Mesodermal cell (in vitro differentiated cells): ENCODE data around the gene TMEM255A.

ENCODE experiments used
- H3K27ac ChIP-seq: 2 replicates; pipeline ENCODE4 v1.7.0; 2013; ENCODE audit warnings: mild to moderate bottlenecking, low read depth, low read length, moderate library complexity; ENCODE audit not compliant: severe bottlenecking
- H3K36me3 ChIP-seq: 2 replicates; pipeline ENCODE4 v1.7.1; 2013; ENCODE audit warnings: mild to moderate bottlenecking, low read length, moderate library complexity; ENCODE audit not compliant: control insufficient read depth, insufficient read depth
- H3K4me1 ChIP-seq: one replicate; pipeline ENCODE4 v1.7.1; 2013; ENCODE audit warnings: mild to moderate bottlenecking, low read length; ENCODE audit not compliant: insufficient read depth, control insufficient read depth, poor library complexity, severe bottlenecking
- H3K4me3 ChIP-seq: 2 replicates; pipeline ENCODE4 v1.7.0; 2013; ENCODE audit warnings: low read length, control low read depth, mild to moderate bottlenecking; ENCODE audit not compliant: insufficient read depth, poor library complexity, severe bottlenecking; ENCODE audit errors: extremely low read depth
- H3K9me3 ChIP-seq: 2 replicates; pipeline ENCODE4 v1.7.1; 2013; ENCODE audit warnings: mild to moderate bottlenecking, low read length, moderate library complexity; ENCODE audit not compliant: control insufficient read depth
- WGBS, 2 experiments: methylation state at CpG; one replicate each; pipeline ENCODE4 v1.1.5; 2013; ENCODE audit warnings: missing lambda C conversion rate in 2 of 2; ENCODE audit not compliant: insufficient coverage in 2 of 2; 5-methylcytosine and 5-hydroxymethylcytosine counted together

Gene TMEM255A

GRCh38 chrX:120306630-120307029, 4.6 kb downstream of the TMEM255A start:
- H3K4me3 ChIP-seq: no peak overlapping the region
- 50 to 80% methylated on average over 1 of the region's 2 CpGs for WGBS, 2 experiments
- no peaks in the 10 kb centered on the region for H3K9me3 ChIP-seq
- H3K36me3 ChIP-seq: no peaks in the 10 kb centered on the region
- no peak overlapping the region for H3K27ac ChIP-seq
- H3K4me1 ChIP-seq: peaks cover 6% of the 10 kb centered on the region

GRCh38 chrX:120305531-120306141, 5.6 kb downstream of the TMEM255A start:
- no peaks in the 10 kb centered on the region for H3K36me3 ChIP-seq
- WGBS, 2 experiments: 0 to 8% methylated on average over 1 to 2 of the region's 11 CpGs
- H3K4me3 ChIP-seq: no peak overlapping the region
- peaks cover 6% of the 10 kb centered on the region for H3K4me1 ChIP-seq
- no peaks in the 10 kb centered on the region for H3K9me3 ChIP-seq
- H3K27ac ChIP-seq: no peak overlapping the region

GRCh38 chrX:120304256-120304655, 7.0 kb downstream of the TMEM255A start:
- 81% methylated on average over 4 to 5 of the region's 8 CpGs for WGBS, 2 experiments

GRCh38 chrX:120302434-120302833, 8.8 kb downstream of the TMEM255A start:
- Histone ChIP-seq H3K27ac (no peak overlapping the region), H3K36me3 (no peaks in the 10 kb centered on the region), H3K4me1 (peaks cover 6% of the 10 kb centered on the region), H3K9me3 (no peaks in the 10 kb centered on the region), H3K4me3 (no peak overlapping the region)
- no CpG with 5 or more reads among the region's 4 CpGs for WGBS, 2 experiments

More at GRCh38 chrX:120304256-120304655, 7.0 kb downstream of the TMEM255A start:
- Histone ChIP-seq H3K36me3 (no peaks in the 10 kb centered on the region), H3K4me3 (no peak overlapping the region), H3K27ac (no peak overlapping the region), H3K9me3 (no peaks in the 10 kb centered on the region), H3K4me1 (peaks cover 6% of the 10 kb centered on the region)

GRCh38 chrX:120301960-120302359, 9.3 kb downstream of the TMEM255A start:
- Histone ChIP-seq H3K4me3 (no peak overlapping the region), H3K9me3 (no peaks in the 10 kb centered on the region), H3K4me1 (peaks cover 6% of the 10 kb centered on the region), H3K36me3 (no peaks in the 10 kb centered on the region), H3K27ac (no peak overlapping the region)
- WGBS, 2 experiments: 60 to 80% methylated on average over 1 of the region's 4 CpGs

GRCh38 chrX:120301497-120301896, 9.8 kb downstream of the TMEM255A start:
- peaks cover 6% of the 10 kb centered on the region for H3K4me1 ChIP-seq
- no peak overlapping the region for H3K4me3 ChIP-seq
- H3K27ac ChIP-seq: no peak overlapping the region
- no peaks in the 10 kb centered on the region for H3K9me3 ChIP-seq
- no CpG with 5 or more reads among the region's 2 CpGs for WGBS, 2 experiments
- H3K36me3 ChIP-seq: no peaks in the 10 kb centered on the region

GRCh38 chrX:120299928-120300327, 11.3 kb downstream of the TMEM255A start:
- no peaks in the 10 kb centered on the region for H3K36me3 ChIP-seq
- no peak overlapping the region for H3K4me3 ChIP-seq
- H3K9me3 ChIP-seq: no peaks in the 10 kb centered on the region
- no CpG with 5 or more reads among the region's 2 CpGs for WGBS, 2 experiments
- no peak overlapping the region for H3K27ac ChIP-seq
- peaks cover 6% of the 10 kb centered on the region for H3K4me1 ChIP-seq

- no CpG with 5 or more reads among the region's 1 CpG for WGBS, 2 experiments
- no peaks in the 10 kb centered on the region for H3K9me3 ChIP-seq
- H3K27ac ChIP-seq: no peak overlapping the region
- H3K4me1 ChIP-seq: peaks cover 6% of the 10 kb centered on the region
- H3K36me3 ChIP-seq: no peaks in the 10 kb centered on the region
- no peak overlapping the region for H3K4me3 ChIP-seq
These were observed 13.3 kb downstream of the TMEM255A start for GRCh38 chrX:120297923-120298322.

GRCh38 chrX:120294651-120295050, 16.6 kb downstream of the TMEM255A start:
- H3K36me3 ChIP-seq: no peaks in the 10 kb centered on the region
- H3K4me1 ChIP-seq: no peaks in the 10 kb centered on the region
- H3K27ac ChIP-seq: no peak overlapping the region
- H3K4me3 ChIP-seq: no peak overlapping the region
- no peaks in the 10 kb centered on the region for H3K9me3 ChIP-seq

- Histone ChIP-seq H3K27ac (no peak overlapping the region), H3K36me3 (no peaks in the 10 kb centered on the region), H3K4me3 (no peak overlapping the region), H3K4me1 (no peaks in the 10 kb centered on the region), H3K9me3 (no peaks in the 10 kb centered on the region)
- no CpG with 5 or more reads among the region's 2 CpGs for WGBS, 2 experiments
These were observed 18.2 kb downstream of the TMEM255A start for GRCh38 chrX:120293015-120293414.

- Histone ChIP-seq H3K27ac (no peak overlapping the region), H3K4me3 (no peak overlapping the region), H3K36me3 (no peaks in the 10 kb centered on the region), H3K4me1 (no peaks in the 10 kb centered on the region), H3K9me3 (no peaks in the 10 kb centered on the region)
- no CpG with 5 or more reads among the region's 6 CpGs for WGBS, 2 experiments
These were observed 20.1 kb downstream of the TMEM255A start for GRCh38 chrX:120291211-120291610.
